Lung microvascular endothelial cell (primary cell): ENCODE results near the gene RHBDL3. TPM values are rescaled to one million over a fixed set of nuclear protein-coding genes. Genes with fewer than 3 reads are reported as not detected.

Source experiments
- DNase-seq, 2 donors: peaks; one replicate each; pipeline versions ENCODE4 v3.0.0 to v3.0.0-alpha.2; 2010; ENCODE audit warnings: low read depth in 2 of 2
- total RNA-seq: library from RNA; depleted of rRNA; stranded (reverse); fragments of >200 nt; gene quantifications from 2 replicates; pipeline ENCODE4 v1.2.1, GENCODE V29; 2014

RHBDL3 gene
- total RNA-seq, 1 donor from 2014 or later, result not detected

DNA sequence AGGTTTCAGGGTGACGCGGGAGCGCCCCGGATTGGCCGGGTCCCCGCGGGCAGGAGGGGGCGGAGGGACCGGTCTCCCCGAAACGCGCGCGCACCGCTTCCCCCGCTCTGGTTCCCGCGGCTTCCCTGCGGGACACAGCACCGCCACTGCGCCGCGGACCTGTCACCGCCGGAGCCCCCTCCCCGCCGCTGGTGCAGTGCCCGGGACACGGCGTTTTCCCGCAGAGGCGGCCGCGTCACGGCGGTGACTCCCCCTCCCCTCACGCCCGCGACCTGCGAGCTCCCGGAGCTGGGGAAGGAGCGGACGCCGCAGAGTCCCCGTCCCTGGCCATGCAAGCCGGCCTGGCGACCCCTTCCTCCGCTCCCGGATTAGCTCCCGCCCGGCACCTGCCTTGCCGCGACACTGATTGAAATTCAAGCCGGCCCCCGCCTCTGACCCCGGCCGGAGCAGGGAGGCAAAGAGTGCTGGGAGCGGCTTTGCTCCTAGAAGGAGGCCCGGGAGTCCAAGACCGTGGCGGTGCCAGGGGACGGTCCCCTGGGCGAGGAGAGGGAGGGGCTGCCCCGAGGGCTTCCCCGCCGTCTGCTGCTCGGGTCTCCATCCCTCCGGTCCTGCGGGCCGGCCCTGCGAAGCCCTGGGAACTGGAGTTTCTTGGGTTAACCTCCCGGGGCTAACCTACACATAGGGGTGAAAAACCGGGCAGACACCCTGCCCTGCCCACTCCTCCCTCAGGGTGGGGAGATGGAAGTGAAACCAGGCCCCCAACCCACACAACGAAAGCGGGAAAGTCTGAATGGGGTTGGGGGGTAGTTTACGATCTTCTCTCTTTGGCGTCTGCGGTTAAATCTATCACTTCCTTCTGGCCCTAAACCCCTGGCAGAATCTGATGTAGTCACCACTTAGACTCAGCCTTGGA, 1.0 kb downstream of the RHBDL3 start:
- DNase-seq, result no peak

DNA sequence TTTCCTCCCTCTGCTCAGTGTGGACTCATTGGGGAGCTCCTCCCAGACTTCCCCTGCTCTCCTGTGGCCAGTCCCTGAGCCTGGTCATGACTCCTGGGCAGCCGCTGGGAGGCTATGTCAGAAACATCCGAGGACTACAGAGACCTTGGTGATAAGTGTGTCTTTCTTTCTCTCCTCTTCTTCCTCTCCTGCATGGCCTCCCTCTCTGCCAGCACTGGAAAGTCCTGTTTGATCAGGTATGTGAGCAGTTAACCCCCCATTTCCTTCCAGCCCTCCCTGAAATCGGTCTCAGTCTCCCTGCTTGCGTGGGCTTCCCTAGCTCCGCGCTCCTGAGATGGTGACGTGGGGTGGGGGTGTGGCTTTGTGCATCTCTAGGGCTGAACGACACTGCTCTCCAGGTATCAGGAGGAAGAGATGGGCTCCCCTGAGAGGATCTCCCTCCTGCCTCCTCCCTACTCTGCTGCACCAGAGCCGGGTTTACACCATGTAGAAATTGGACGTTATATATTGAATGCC, 2.1 kb downstream of the RHBDL3 start:
- DNase-seq, result no peak

- no peak for DNase-seq
Measured at GRCh38 chr17:32268734-32269288, 3.2 kb downstream of the RHBDL3 start.

DNA sequence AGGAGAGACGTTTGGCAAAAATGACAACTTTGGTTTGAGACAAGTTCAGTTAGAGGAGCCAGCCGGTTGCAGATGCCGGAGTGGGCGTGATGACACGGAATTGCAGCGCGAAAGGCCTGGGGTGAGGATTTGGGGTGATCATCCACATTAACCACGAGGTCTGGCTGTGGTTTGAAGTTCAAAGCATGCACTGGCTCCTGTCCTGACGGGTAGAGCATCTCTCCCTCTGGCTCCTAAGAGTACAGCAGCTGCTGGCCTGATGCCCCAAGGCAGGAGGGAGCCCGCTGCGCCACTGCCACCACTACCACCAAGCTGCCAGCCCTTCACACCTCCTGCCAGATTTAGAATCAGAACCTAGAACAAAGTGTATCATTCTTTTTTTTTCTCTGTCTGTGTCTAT, 3.7 kb downstream of the RHBDL3 start:
- no peak for DNase-seq

GRCh38 chr17:32271844-32272243, 6.2 kb downstream of the RHBDL3 start:
- DNase-seq, result no peak

DNA sequence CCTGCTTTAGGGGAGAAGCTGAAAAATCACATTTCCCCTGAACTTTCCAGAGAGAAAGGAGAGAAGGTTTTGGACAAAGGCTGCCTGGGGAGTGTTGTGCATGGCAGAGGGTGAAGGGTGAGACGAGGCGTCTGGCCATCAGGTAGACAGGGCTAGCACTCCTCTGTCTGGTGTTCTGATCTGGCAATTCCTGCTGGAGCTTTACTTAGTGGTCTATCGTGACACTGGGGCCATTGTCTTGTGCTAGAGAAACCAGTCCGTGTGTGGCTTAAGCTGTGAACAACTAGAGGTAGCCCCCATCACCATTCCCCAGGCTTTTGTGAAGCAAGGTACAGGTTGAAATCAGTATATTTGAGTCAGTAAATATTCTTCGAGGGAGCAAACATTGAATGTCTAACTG, 8.5 kb downstream of the RHBDL3 start:
- no peak for DNase-seq

DNA sequence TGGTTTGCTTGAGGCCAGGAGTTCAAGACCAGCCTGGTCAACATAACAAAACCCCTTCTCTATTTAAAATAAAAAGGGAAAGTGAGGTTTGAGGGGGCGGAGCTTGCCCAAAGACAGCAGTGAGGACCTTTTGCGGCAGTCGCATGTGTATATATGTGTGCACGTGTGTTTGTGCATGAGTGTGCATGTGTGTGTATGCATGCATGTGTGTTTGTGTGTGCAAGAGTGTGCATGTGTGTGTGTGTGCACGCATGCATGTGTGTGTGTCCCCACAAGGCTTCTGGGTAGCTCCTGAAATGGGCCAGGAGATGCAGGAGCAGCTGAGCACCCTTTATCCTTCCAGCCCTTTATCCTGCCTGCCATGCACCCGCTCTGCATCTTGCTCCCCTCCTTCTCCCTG, 9.0 kb downstream of the RHBDL3 start:
- DNase-seq, result no peak

- DNase-seq, result peak in 1 of 2 donors; percentile 68
Measured at GRCh38 chr17:32275060-32276042, 9.7 kb downstream of the RHBDL3 start.

DNA sequence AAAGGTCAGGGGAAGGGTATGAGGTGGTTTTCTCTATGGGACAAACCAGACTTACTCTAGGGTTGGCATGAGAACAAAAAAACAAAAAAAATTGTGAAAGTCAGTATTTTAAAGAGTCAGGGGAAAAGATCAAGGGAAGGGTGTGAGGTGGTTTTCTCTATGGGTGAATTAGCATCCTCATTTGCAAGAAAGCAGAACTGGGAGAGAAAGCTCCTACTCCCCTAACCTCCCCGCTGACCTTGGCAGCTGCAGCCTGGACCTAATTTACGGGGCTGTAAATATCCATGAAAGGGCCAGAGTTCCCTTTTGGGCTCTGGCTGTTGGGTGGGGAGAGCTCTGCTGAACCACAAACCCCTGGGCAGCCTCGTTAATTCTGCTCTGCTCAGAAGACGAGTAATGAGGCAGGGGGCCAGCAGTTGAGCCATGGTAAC, 10.6 kb downstream of the RHBDL3 start:
- no peak for DNase-seq

DNA sequence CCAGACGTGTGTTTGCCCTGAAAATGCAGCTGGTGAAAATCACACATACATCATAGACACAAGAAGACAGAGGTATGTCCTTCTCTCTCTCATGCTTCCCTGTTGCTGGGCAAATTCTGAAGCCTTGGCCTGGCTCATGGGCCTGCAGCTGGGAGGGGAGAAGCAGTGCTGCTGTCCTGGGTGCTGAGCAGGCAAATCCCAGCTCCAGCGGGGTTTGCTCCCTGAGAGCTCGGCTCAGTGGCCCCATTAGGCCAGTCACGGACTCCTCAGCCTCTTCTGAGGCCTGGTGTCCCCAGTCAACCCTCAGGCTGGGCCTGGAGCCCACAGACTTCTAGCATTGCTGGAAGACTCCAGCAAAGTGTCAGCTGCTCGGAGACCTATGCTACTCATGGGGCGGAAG, 11.7 kb downstream of the RHBDL3 start:
- DNase-seq, result peak in 1 of 2 donors; percentile 41

DNA sequence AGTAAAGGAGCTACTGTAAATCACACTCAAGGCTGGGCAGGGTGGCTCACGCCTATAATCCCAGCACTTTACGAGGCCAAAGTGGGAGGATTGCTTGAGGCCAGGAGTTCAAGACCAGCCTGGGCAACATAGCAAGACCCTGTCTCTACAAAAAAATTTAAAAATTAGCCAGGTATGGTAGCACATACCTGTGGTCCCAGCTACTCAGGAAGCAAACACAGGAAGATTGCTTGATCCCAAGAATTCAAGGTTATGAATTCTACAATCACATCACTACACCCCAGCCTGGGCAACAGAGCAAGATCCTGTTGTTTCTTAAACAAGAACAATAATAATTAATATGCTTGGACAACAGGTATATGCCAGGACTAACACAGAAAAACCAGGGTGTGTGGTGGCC, 13.2 kb downstream of the RHBDL3 start:
- no peak for DNase-seq

- no peak for DNase-seq
Measured at GRCh38 chr17:32279891-32280716, 14.5 kb downstream of the RHBDL3 start.

- DNase-seq, result peak; percentile 13 to 71
Measured at GRCh38 chr17:32281011-32281451, 15.4 kb downstream of the RHBDL3 start.

GRCh38 chr17:32283745-32284201, 18.1 kb downstream of the RHBDL3 start:
- peak in 1 of 2 donors; percentile 19 for DNase-seq

DNA sequence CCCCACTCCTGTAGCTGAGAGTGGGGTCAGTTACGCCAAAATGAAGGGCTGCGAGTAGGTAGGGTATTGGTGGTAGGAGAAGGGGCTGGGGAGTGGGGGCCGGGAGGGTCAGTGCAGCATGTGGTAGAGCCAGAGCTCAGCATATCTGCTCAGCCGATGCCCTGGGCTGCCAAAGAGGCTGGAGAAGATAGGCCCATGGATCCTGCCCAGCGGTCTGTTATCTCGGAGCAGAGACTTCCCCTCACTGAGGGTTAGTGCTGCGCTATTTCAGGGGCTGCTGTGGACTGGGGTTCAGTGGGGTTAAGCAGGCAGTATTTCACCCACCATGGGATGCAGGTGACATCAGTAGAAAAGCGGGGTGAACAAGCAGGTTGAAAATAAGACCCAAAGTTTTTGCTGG, 19.7 kb downstream of the RHBDL3 start:
- no peak for DNase-seq

DNA sequence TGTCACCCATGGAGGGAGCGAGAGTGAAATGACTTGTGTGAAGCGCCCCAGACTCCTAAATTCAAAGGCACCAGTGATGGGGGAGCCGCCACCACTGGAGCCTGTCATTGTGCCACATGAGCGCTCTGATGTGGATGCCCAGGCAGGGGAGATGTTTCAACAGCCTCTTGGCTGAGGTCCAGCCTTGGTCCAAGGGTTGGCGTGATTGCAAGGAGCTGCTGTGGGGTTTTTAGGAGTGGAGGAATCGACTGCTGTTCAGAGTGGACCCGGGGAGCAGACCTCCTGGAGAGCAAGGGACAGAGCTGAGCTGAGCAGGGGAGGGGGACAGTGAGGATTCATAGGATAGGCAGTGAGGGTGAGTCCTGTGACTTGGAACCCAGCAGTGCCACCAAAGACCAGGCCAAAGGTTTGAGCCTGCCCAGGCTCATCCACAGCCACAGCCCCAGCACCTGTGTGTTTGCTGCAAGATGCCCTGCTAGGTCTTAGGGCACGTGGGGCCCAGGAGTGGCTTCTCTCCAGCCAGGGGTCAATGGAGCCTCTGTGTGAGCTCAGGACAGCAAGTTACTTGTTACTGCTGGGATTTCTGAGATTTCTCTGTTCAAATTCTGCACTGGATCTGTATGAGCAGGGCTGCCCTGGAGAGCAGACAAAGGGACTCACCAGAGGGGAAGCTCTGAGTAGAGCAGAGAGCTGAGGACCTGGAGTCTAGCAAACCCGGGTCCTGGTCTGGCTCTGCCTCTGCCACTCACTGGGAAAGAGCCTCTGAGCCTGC, 20.3 kb downstream of the RHBDL3 start:
- no peak for DNase-seq

GRCh38 chr17:32286518-32286900, 20.9 kb downstream of the RHBDL3 start:
- DNase-seq, result no peak

GRCh38 chr17:32287804-32288511, 22.3 kb downstream of the RHBDL3 start:
- DNase-seq, result no peak

- peak in 1 of 2 donors; percentile 62 for DNase-seq
Measured at GRCh38 chr17:32288615-32289014, 23.0 kb downstream of the RHBDL3 start.
